B cell (primary cell): ENCODE measurements around the gene VWA1. TPM values are rescaled to one million over a fixed set of nuclear protein-coding genes. Genes with fewer than 3 reads are reported as not detected.

Source experiments
- ATAC-seq: fragments of 200-7000 bp; cut with Tn5 transposase; one replicate; pipeline ENCODE4 v1.10.0; 2021; ENCODE audit warnings: low read depth, mild to moderate bottlenecking, moderate number of reproducible peaks, moderate library complexity
- CTCF ChIA-PET: fragments of 350-600 bp; sonication (Branson Sonifier 250); formaldehyde crosslinking; loops from one replicate; lab custom pipeline; 2021; ENCODE audit warnings: antibody characterized with exemption, inconsistent platforms; lab: Charles Lee
- POLR2A ChIA-PET: fragments of 350-600 bp; sonication (Branson Sonifier 250); formaldehyde crosslinking; loops from one replicate; lab custom pipeline; 2021; ENCODE audit warnings: antibody characterized with exemption; lab: Charles Lee
- DNase-seq: peaks from one replicate; pipeline ENCODE4 v3.0.0; 2013
- H2AFZ ChIP-seq: 2 replicates; pipeline ENCODE4 v1.6.1; 2012; ENCODE audit warnings: mild to moderate bottlenecking, low read depth, low read length; ENCODE audit not compliant: insufficient read depth, poor library complexity, severe bottlenecking
- H3K27ac ChIP-seq, 2 donors: 1 replicate in 1 of 2; 2 replicates in 1 of 2; pipeline ENCODE4 v1.5.1; 2012 to 2013; ENCODE audit warnings: low read length in 2 of 2, mild to moderate bottlenecking in 2 of 2, moderate library complexity in 1 of 2
- H3K27me3 ChIP-seq, 4 experiments: fragments of 200-600 bp in 1 of 4; sonication (generic) in 1 of 4; replicated peaks in 1 of 4; 1 replicate in 2 of 4; 2 replicates in 2 of 4; pipeline versions ENCODE4 v1.6.1 to v1.7.0; 2013 to 2016; ENCODE audit warnings: low read length in 3 of 4, mild to moderate bottlenecking in 2 of 4, mixed read lengths in 1 of 4, moderate library complexity in 1 of 4; ENCODE audit not compliant: insufficient read depth in 4 of 4, control insufficient read depth in 3 of 4; ENCODE audit errors: control extremely low read depth in 1 of 4
- H3K36me3 ChIP-seq, 2 experiments: replicated peaks in 1 of 2; 1 replicate in 1 of 2; 2 replicates in 1 of 2; pipeline versions ENCODE4 v1.6.1 to v1.7.1; 2013; ENCODE audit warnings: low read length in 1 of 2; ENCODE audit not compliant: insufficient read depth in 2 of 2, control insufficient read depth in 1 of 2; ENCODE audit errors: control extremely low read depth in 1 of 2, extremely low read depth in 1 of 2
- H3K4me1 ChIP-seq, 2 donors: fragments of 200-600 bp in 1 of 2; sonication (generic) in 1 of 2; 1 replicate in 1 of 2; 2 replicates in 1 of 2; pipeline versions ENCODE4 v1.5.1 to v1.6.1; 2013 to 2017; ENCODE audit warnings: low read length in 2 of 2; ENCODE audit not compliant: control insufficient read depth in 2 of 2, insufficient read depth in 2 of 2
- H3K4me2 ChIP-seq: replicated peaks from 2 replicates; pipeline ENCODE3; 2012; ENCODE audit warnings: mild to moderate bottlenecking, low read depth, low read length; ENCODE audit not compliant: poor library complexity, severe bottlenecking
- H3K4me3 ChIP-seq, 5 experiments: fragments of 200-600 bp in 1 of 5; sonication (generic) in 1 of 5; 1 replicate in 3 of 5; 2 replicates in 2 of 5; pipeline versions ENCODE4 v1.5.1 to v1.7.0; 2011 to 2016; ENCODE audit warnings: low read length in 4 of 5, mild to moderate bottlenecking in 4 of 5, low read depth in 2 of 5, control low read depth in 1 of 5, moderate library complexity in 1 of 5; ENCODE audit not compliant: insufficient read depth in 1 of 5; ENCODE audit errors: control extremely low read depth in 1 of 5, extremely low read depth in 1 of 5
- H3K79me2 ChIP-seq: fragments of 200-600 bp; sonication (generic); one replicate; pipeline ENCODE4 v1.6.0; 2016; ENCODE audit warnings: low read length; ENCODE audit not compliant: control insufficient read depth, insufficient read depth
- H3K9ac ChIP-seq: fragments of 200-600 bp; sonication (generic); 2 replicates; pipeline ENCODE4 v1.6.1; 2017; ENCODE audit warnings: mild to moderate bottlenecking, low read length, moderate library complexity
- H3K9me3 ChIP-seq, 3 donors: one replicate each; pipeline versions ENCODE4 v1.6.1 to v1.7.1; 2013; ENCODE audit warnings: low read length in 2 of 3; ENCODE audit not compliant: control insufficient read depth in 2 of 3, insufficient read depth in 1 of 3; ENCODE audit errors: control extremely low read depth in 1 of 3
- H4K20me1 ChIP-seq: 2 replicates; pipeline ENCODE4 v1.6.0; 2012; ENCODE audit warnings: mild to moderate bottlenecking, low read length; ENCODE audit not compliant: insufficient read depth, control insufficient read depth, poor library complexity, severe bottlenecking
- H3K27ac Mint-ChIP-seq: one replicate; pipeline ENCODE4 v1.8.0; 2021; ENCODE audit warnings: mixed read lengths
- H3K27me3 Mint-ChIP-seq: one replicate; pipeline ENCODE4 v1.8.0; 2021; ENCODE audit warnings: mixed read lengths
- H3K4me1 Mint-ChIP-seq: one replicate; pipeline ENCODE4 v1.8.0; 2021; ENCODE audit warnings: mixed read lengths
- H3K4me3 Mint-ChIP-seq: one replicate; pipeline ENCODE4 v1.8.0; 2021; ENCODE audit warnings: mixed read lengths
- H3K9me3 Mint-ChIP-seq: one replicate; pipeline ENCODE4 v1.8.0; 2022; ENCODE audit warnings: mixed read lengths; ENCODE audit not compliant: insufficient read depth
- CTCF ChIP-seq: fragments of 200-600 bp; IDR thresholded peaks from one replicate; pipeline ENCODE4 v1.8.0; 2022; ENCODE audit warnings: antibody characterized with exemption, mild to moderate bottlenecking
- EZH2 ChIP-seq: IDR thresholded peaks from 2 replicates; pipeline ENCODE4 v1.6.1; 2012; ENCODE audit warnings: borderline replicate concordance, low read depth, mild to moderate bottlenecking, moderate library complexity, low read length; ENCODE audit not compliant: insufficient read depth, poor library complexity, severe bottlenecking
- WGBS: methylation state at CpG from one replicate; pipeline ENCODE4 v1.1.5; 2013; ENCODE audit warnings: missing lambda C conversion rate; ENCODE audit not compliant: insufficient coverage; 5-methylcytosine and 5-hydroxymethylcytosine counted together
- intact Hi-C: fragments of 100-400 bp; cut with micrococcal nuclease; formaldehyde crosslinking; loops from one replicate; pipeline ENCODE4 v1.10.0; 2022
- polyA plus RNA-seq: library from polyadenylated mRNA; depleted of rRNA; stranded (reverse); fragments of >200 nt; gene quantifications from 2 replicates; pipeline ENCODE4 v1.2.3, GENCODE V29; 2012
- total RNA-seq, 2 donors: library from RNA; stranded (reverse); fragments of 120-200 nt in 1 of 2; gene quantifications; 1 replicate in 1 of 2; 2 replicates in 1 of 2; pipeline versions ENCODE4 v1.2.3 to v1.2.4, GENCODE V29; 2013 to 2022

The VWA1 gene
- total and polyA plus RNA-seq, 2 donors (not counting 1 experiment from before 2014, with no cell fraction given) = 0.09 TPM; not detected in 1

GRCh38 chr1:1398677-1399186 lies 36.8 kb upstream of the VWA1 start:
- ATAC-seq = peak; percentile 1
- Mint-ChIP-seq H3K27ac (peak overlapping the region; percentile 72), H3K27me3 (no peaks in the 10 kb centered on the region), H3K9me3 (no peaks in the 10 kb centered on the region), H3K4me3 (peak overlapping the region; percentile 94), H3K4me1 (peaks cover 51% of the 10 kb centered on the region)
- Histone ChIP-seq H3K36me3 (peaks cover 2 to 51% of the 10 kb centered on the region in 2 experiments), H3K27ac (peak overlapping the region; percentile 70 to 85), H4K20me1 (peaks cover 23% of the 10 kb centered on the region), H3K9ac (peak overlapping the region; percentile 90), H3K4me2 (peak overlapping the region; percentile 91), H3K79me2 (peaks cover 64% of the 10 kb centered on the region), H3K4me1 (peaks cover 23 to 29% of the 10 kb centered on the region in 2 donors), H2AFZ (peak overlapping the region; percentile 87), H3K27me3 (no peaks in the 10 kb centered on the region), H3K4me3 (peak overlapping the region; percentile 79 to 95 (median 89)), H3K9me3 (no peaks in the 10 kb centered on the region)
- no peak for TF ChIP-seq EZH2
- TF ChIP-seq CTCF = no peak
- WGBS = under 1% methylated on average over 53 of the region's 54 CpGs
- intact Hi-C loops = loop anchor here (1.0 kb wide), 3 partner anchors 9 to 217 kb away; partner anchors contain the start of genes AURKAIP1, MIB2 and MRPL20
- POLR2A ChIA-PET = interaction anchor here (0.5 to 2.0 kb wide), 9 partner anchors 9 to 510 kb away, joined by 3 to 23 read pairs (median 4); partner anchors contain the start of genes AURKAIP1, MRPL20 and UBE2J2
- CTCF ChIA-PET = interaction anchor here (0.7 to 2.3 kb wide), 10 partner anchors 8 to 511 kb away, joined by 3 to 12 read pairs (median 4); partner anchors contain the start of genes AURKAIP1 and MRPL20
- DNase-seq = peak; percentile 42
